DMS79 treated with DMSO at 0.1 percent for 48 hours (cell line): ENCODE data around the gene C3orf20.

Experiments
- DNase-seq: peaks from one replicate; lab custom pipeline; 2025; lab: John Stamatoyannopoulos, UW

Gene C3orf20

GRCh38 chr3:14775011-14775410 lies 100.1 kb downstream of the C3orf20 start:
- DNase-seq: no peak

GRCh38 chr3:14775563-14775962 lies 100.6 kb downstream of the C3orf20 start:
- DNase-seq: no peak

GRCh38 chr3:14779069-14779685 lies 104.2 kb downstream of the C3orf20 start:
- DNase-seq: no peak

GRCh38 chr3:14780927-14781507 lies 106.1 kb downstream of the C3orf20 start:
- no peak for DNase-seq

- no peak for DNase-seq
Measured at GRCh38 chr3:14783480-14784086, 108.6 kb downstream of the C3orf20 start.

- no peak for DNase-seq
Measured at GRCh38 chr3:14784087-14784681, 109.2 kb downstream of the C3orf20 start.

GRCh38 chr3:14785207-14786155 lies 110.5 kb downstream of the C3orf20 start:
- no peak for DNase-seq

GRCh38 chr3:14786369-14786768 lies 111.4 kb downstream of the C3orf20 start:
- DNase-seq: no peak

- DNase-seq: no peak
Measured at GRCh38 chr3:14787630-14788029, 112.7 kb downstream of the C3orf20 start.

- no peak for DNase-seq
Measured at GRCh38 chr3:14788644-14789043, 113.7 kb downstream of the C3orf20 start.

- DNase-seq: no peak
Measured at GRCh38 chr3:14789221-14789620, 114.3 kb downstream of the C3orf20 start.

GRCh38 chr3:14789640-14790285 lies 114.8 kb downstream of the C3orf20 start:
- DNase-seq: no peak

GRCh38 chr3:14791343-14791945 lies 116.5 kb downstream of the C3orf20 start:
- no peak for DNase-seq

GRCh38 chr3:14792691-14793121 lies 117.8 kb downstream of the C3orf20 start:
- DNase-seq: no peak

- DNase-seq: no peak
Measured at GRCh38 chr3:14793126-14793857, 118.4 kb downstream of the C3orf20 start.

- DNase-seq: no peak
Measured at GRCh38 chr3:14793858-14794234, 118.9 kb downstream of the C3orf20 start.

- DNase-seq: no peak
Measured at GRCh38 chr3:14794435-14794834, 119.5 kb downstream of the C3orf20 start.

GRCh38 chr3:14795996-14796395 lies 121.1 kb downstream of the C3orf20 start:
- no peak for DNase-seq

- no peak for DNase-seq
Measured at GRCh38 chr3:14796403-14797077, 121.6 kb downstream of the C3orf20 start.

GRCh38 chr3:14797731-14798130 lies 122.8 kb downstream of the C3orf20 start:
- DNase-seq: no peak
